Activated CD8-positive, alpha-beta T cell treated with anti-CD3 and anti-CD28 coated beads for 36 hours (primary cell): ENCODE data around the gene PCGF3. TPM values are rescaled to one million over a fixed set of nuclear protein-coding genes. Genes with fewer than 3 reads are reported as not detected.
"Not testable (repeated sequence)": the region's sequence is repeated elsewhere in the genome, so short reads cannot be mapped to it uniquely, and the experiment has no call there.

ENCODE experiments used
- ATAC-seq: fragments of 200-7000 bp; cut with Tn5 transposase; one replicate; pipeline ENCODE4 v1.10.0; 2021; ENCODE audit warnings: mild to moderate bottlenecking, moderate library complexity
- CTCF ChIA-PET: fragments of 350-600 bp; sonication (Branson Sonifier 250); formaldehyde crosslinking; loops from one replicate; lab custom pipeline; 2021; ENCODE audit warnings: antibody characterized with exemption; lab: Charles Lee
- POLR2A ChIA-PET: fragments of 350-600 bp; sonication (Branson Sonifier 250); formaldehyde crosslinking; loops from one replicate; lab custom pipeline; 2021; ENCODE audit warnings: antibody characterized with exemption; lab: Charles Lee
- DNase-seq: peaks from one replicate; pipeline ENCODE4 v3.0.0-alpha.2; 2020
- H3K27ac Mint-ChIP-seq: one replicate; pipeline ENCODE4 v1.8.0; 2021; ENCODE audit warnings: mild to moderate bottlenecking, mixed read lengths
- H3K27me3 Mint-ChIP-seq: one replicate; pipeline ENCODE4 v1.8.0; 2021; ENCODE audit warnings: mixed read lengths
- H3K36me3 Mint-ChIP-seq: one replicate; pipeline ENCODE4 v1.8.0; 2021; ENCODE audit warnings: low read depth, mixed read lengths
- H3K4me1 Mint-ChIP-seq: one replicate; pipeline ENCODE4 v1.8.0; 2021; ENCODE audit warnings: low read depth, mixed read lengths
- H3K4me3 Mint-ChIP-seq: one replicate; pipeline ENCODE4 v1.8.0; 2021; ENCODE audit warnings: mild to moderate bottlenecking, moderate library complexity, mixed read lengths
- H3K9me3 Mint-ChIP-seq: one replicate; pipeline ENCODE4 v1.8.0; 2021; ENCODE audit warnings: mixed read lengths
- intact Hi-C: fragments of 100-400 bp; cut with micrococcal nuclease; formaldehyde crosslinking; loops from one replicate; pipeline ENCODE4 v1.10.0; 2022
- total RNA-seq, 2 experiments: library from RNA; stranded (reverse); gene quantifications; one replicate each; pipeline ENCODE4 v1.2.3, GENCODE V29; 2021
- TF ChIP-seq, protein P1 (sequence below): fragments of 200-600 bp; IDR thresholded peaks from one replicate; pipeline ENCODE4 v1.8.0; 2022; ENCODE audit warnings: antibody characterized with exemption, mild to moderate bottlenecking

PCGF3 gene
- total RNA-seq, 2 experiments from 2014 or later = 23.9 to 25.6 TPM

GRCh38 chr4:752196-752861 lies 46.7 kb downstream of the PCGF3 start:
- intact Hi-C loops = no loop called here
- no peaks in the 10 kb centered on the region for H3K4me1 Mint-ChIP-seq
- H3K4me3 Mint-ChIP-seq = no peak overlapping the region
- no peaks in the 10 kb centered on the region for H3K27me3 Mint-ChIP-seq
- H3K27ac Mint-ChIP-seq = no peak overlapping the region
- H3K9me3 Mint-ChIP-seq = no peaks in the 10 kb centered on the region
- H3K36me3 Mint-ChIP-seq = peaks cover 7% of the 10 kb centered on the region
- no peak for ATAC-seq
- ChIA-PET CTCF (interaction anchor here (4.3 kb wide), 1 partner anchor 10 kb away, joined by 20 read pairs; no protein-coding TSS in a partner anchor), POLR2A (no interaction called here)
- TF ChIP-seq, protein P1, sequence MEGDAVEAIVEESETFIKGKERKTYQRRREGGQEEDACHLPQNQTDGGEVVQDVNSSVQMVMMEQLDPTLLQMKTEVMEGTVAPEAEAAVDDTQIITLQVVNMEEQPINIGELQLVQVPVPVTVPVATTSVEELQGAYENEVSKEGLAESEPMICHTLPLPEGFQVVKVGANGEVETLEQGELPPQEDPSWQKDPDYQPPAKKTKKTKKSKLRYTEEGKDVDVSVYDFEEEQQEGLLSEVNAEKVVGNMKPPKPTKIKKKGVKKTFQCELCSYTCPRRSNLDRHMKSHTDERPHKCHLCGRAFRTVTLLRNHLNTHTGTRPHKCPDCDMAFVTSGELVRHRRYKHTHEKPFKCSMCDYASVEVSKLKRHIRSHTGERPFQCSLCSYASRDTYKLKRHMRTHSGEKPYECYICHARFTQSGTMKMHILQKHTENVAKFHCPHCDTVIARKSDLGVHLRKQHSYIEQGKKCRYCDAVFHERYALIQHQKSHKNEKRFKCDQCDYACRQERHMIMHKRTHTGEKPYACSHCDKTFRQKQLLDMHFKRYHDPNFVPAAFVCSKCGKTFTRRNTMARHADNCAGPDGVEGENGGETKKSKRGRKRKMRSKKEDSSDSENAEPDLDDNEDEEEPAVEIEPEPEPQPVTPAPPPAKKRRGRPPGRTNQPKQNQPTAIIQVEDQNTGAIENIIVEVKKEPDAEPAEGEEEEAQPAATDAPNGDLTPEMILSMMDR = no peak
- no peak for DNase-seq

DNA sequence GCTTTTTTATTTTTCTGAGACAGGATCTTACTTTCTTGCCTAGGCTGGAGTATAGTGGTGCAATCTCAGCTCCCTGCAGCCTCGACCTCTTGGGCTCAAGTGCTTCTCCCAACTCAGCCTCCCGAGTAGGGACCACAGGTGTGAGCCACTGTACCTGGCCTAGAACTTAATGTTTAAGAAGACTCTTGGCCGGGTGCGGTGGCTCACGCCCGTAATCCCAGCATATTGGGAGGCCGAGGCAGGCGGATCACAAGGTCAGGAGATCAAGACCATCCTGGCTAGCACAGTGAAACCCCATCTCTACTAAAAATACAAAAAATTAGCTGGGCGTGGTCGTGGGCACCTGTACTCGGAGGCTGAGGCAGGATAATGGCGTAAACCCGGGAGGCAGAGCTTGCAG lies 47.6 kb downstream of the PCGF3 start:
- intact Hi-C loops = not testable (repeated sequence)

GRCh38 chr4:754221-755120 lies 48.8 kb downstream of the PCGF3 start:
- no peak overlapping the region for H3K4me3 Mint-ChIP-seq
- H3K4me1 Mint-ChIP-seq = no peaks in the 10 kb centered on the region
- H3K27ac Mint-ChIP-seq = no peak overlapping the region
- H3K9me3 Mint-ChIP-seq = no peaks in the 10 kb centered on the region
- ChIA-PET CTCF (interaction anchor here (4.3 kb wide), 1 partner anchor 13 kb away, joined by 20 read pairs; no protein-coding TSS in a partner anchor), POLR2A (interaction anchor here (1.0 kb wide), 1 partner anchor 177 kb away, joined by 3 read pairs; the partner anchor contains the start of genes GAK and TMEM175)
- no peak for DNase-seq
- no peak for ATAC-seq
- intact Hi-C loops = no loop called here
- TF ChIP-seq, protein P1 = no peak
- H3K27me3 Mint-ChIP-seq = no peaks in the 10 kb centered on the region
- peaks cover 1% of the 10 kb centered on the region for H3K36me3 Mint-ChIP-seq

More for the DNA sequence above, 47.6 kb downstream of the PCGF3 start:
- POLR2A ChIA-PET, H3K36me3 Mint-ChIP-seq, H3K27me3 Mint-ChIP-seq, ATAC-seq, H3K27ac Mint-ChIP-seq, DNase-seq, H3K4me3 Mint-ChIP-seq, H3K4me1 Mint-ChIP-seq, H3K9me3 Mint-ChIP-seq: not testable (repeated sequence)
- CTCF ChIA-PET = interaction anchor here (4.3 kb wide), 1 partner anchor 11 kb away, joined by 20 read pairs; no protein-coding TSS in a partner anchor

GRCh38 chr4:757111-757510 lies 51.5 kb downstream of the PCGF3 start:
- ChIA-PET CTCF (interaction anchor here (0.8 to 1.4 kb wide), 3 partner anchors 15 to 230 kb away, joined by 3 to 9 read pairs (median 3); no protein-coding TSS in a partner anchor), POLR2A (interaction anchor here (1.0 kb wide), 1 partner anchor 25 kb away, joined by 3 read pairs; no protein-coding TSS in a partner anchor)
- ATAC-seq (no peak), DNase-seq (no peak)
- no peaks in the 10 kb centered on the region for H3K9me3 Mint-ChIP-seq
- H3K36me3 Mint-ChIP-seq = peaks cover 13% of the 10 kb centered on the region
- H3K27me3 Mint-ChIP-seq = no peaks in the 10 kb centered on the region
- TF ChIP-seq, protein P1 = no peak
- H3K27ac Mint-ChIP-seq = no peak overlapping the region
- no peak overlapping the region for H3K4me3 Mint-ChIP-seq
- intact Hi-C loops = no loop called here
- H3K4me1 Mint-ChIP-seq = peaks cover 5% of the 10 kb centered on the region

DNA sequence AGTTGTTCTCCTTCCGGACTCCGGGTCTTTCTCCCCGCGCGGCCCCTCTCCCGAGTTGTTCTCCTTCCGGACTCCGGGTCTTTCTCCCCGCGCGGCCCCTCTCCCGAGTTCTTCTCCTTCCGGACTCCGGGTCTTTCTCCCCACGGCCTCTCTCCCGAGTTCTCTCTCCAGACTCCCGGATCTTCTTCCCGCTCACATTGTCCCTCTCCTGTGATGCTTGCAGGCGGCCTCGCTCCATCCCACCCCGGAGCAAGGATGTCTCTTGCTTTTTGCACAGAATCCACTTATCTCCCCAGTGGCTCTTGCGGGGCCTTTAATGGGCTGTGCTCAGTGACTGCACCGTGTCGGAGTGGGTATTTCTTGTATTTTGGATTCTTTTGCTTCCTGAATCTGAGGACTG lies 54.2 kb downstream of the PCGF3 start:
- Mint-ChIP-seq H3K36me3 (peaks cover 33% of the 10 kb centered on the region), H3K4me1 (peaks cover 11% of the 10 kb centered on the region)
- CTCF ChIA-PET, H3K9me3 Mint-ChIP-seq, H3K27ac Mint-ChIP-seq, ATAC-seq, H3K27me3 Mint-ChIP-seq, POLR2A ChIA-PET, H3K4me3 Mint-ChIP-seq, intact Hi-C loops, DNase-seq: not testable (repeated sequence)
